ENCODE data around the gene RABGAP1L.

Gene RABGAP1L

DNA sequence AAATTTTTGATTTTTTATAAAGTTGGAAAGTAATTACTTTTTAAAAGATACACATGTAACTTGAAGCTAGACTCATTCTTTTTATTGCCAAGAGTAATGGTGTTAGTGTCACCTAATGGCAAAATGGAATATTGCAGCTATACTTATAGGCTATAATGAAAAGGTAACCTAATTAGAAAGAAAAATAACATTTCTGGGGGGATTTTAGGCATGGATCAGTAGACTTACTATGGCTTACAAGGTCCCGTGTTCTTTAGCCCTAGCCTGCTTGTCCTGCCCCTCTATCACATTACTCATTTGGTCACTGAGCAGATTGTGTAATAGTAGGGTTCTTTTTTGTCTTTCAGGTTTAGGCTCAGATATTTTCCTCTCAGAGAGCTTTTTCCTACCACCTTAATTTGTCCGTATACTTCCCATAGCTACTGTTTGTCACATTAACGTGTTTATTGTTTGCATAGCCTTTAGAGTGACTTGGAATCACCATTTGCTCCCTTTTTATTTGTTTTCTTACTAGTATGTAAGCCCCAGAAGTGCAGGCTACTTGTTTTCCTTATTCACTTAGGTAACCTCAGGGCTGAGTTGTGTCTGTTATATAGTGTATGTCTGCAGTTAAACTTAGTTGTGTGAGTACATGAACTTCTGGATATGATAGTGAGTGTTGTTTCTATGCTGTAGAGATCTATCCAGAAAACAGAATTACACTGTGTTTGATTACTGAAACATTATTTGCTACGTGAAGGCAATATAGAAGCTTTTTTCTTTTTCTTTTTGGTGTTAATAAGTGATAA, 58.7 kb downstream of the RABGAP1L start:
- DNase-seq (ENCODE audit: extremely low spot score): no peak
- TF ChIP-seq, protein P1, sequence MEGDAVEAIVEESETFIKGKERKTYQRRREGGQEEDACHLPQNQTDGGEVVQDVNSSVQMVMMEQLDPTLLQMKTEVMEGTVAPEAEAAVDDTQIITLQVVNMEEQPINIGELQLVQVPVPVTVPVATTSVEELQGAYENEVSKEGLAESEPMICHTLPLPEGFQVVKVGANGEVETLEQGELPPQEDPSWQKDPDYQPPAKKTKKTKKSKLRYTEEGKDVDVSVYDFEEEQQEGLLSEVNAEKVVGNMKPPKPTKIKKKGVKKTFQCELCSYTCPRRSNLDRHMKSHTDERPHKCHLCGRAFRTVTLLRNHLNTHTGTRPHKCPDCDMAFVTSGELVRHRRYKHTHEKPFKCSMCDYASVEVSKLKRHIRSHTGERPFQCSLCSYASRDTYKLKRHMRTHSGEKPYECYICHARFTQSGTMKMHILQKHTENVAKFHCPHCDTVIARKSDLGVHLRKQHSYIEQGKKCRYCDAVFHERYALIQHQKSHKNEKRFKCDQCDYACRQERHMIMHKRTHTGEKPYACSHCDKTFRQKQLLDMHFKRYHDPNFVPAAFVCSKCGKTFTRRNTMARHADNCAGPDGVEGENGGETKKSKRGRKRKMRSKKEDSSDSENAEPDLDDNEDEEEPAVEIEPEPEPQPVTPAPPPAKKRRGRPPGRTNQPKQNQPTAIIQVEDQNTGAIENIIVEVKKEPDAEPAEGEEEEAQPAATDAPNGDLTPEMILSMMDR (IDR thresholded peaks at IDR 0.05; ENCODE audit: control extremely low read depth, extremely low read depth, low read depth, missing control alignments): peak; percentile 73
- POLR2A ChIA-PET: interaction anchor here (0.5 kb wide), 1 partner anchor 9 kb away, joined by 6 read pairs; no protein-coding TSS in a partner anchor

DNA sequence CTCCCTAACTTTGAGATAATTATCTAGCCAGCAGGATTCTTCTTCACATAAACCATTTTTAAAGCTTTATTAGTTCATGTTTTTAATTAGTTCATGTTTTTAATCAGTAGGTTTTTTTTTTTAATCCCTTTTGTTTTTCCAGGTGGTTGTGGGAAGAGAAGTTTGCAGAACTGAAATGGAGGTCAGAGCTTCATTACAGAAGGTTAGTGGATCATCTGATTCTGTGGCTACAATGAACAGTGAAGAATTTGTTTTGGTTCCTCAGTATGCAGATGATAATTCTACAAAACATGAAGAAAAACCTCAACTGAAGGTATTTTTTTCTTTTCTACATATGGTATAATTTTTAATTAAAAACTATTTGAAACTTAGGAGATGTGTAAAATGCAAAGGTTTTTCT, 59.7 kb downstream of the RABGAP1L start:
- TF ChIP-seq, protein P1 (IDR thresholded peaks at IDR 0.05; ENCODE audit: control extremely low read depth, extremely low read depth, low read depth, missing control alignments): no peak
- ChIA-PET CTCF (interaction anchor here (0.6 to 5.1 kb wide), 15 partner anchors 9 to 797 kb away, joined by 3 to 41 read pairs (median 6); no protein-coding TSS in a partner anchor), POLR2A (no interaction called here)
- DNase-seq (ENCODE audit: extremely low spot score): no peak

More for the DNA sequence above, 58.7 kb downstream of the RABGAP1L start:
- CTCF ChIA-PET: interaction anchor here (0.6 to 5.1 kb wide), 35 partner anchors 8 to 969 kb away, joined by 3 to 41 read pairs (median 4); partner anchors contain the start of genes CACYBP and RABGAP1L

DNA sequence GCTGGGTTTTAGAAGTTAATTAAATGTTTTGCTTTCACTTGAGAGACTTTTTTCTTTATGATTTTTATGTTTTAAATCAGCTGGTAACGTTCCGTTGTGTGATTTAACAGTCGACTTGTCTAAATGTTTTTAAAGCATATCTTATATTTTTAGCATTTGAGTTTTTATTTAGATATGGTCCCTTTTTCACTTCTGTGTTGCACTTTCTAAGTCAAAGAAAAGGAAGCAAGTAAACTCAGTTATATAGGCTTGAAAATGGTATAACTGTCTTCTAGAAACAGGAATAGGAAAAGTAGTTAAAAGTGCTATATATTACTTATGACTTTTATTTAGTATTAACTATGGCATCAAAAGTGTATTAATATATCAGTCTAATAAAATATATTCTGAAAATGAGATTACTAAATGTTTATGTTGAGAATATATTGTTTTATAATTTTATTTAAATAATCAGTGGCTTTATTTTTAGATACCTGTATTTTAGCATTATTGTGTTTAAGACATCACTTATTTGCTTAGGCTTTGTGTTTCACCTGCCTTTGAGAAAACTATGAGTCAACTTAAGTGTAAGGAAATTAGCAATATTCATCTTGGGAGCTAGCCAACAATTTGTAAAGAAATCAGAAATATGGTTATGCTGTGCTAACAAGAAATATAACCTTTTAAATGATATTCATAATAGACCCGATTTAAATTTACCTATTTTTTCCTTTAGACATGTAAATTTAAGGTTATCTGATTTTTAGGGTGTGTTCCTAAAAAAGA, 60.5 kb downstream of the RABGAP1L start:
- no peak for DNase-seq (ENCODE audit: extremely low spot score)
- POLR2A ChIA-PET: no interaction called here
- CTCF ChIA-PET: interaction anchor here (1.3 to 5.1 kb wide), 5 partner anchors 14 to 116 kb away, joined by 3 to 41 read pairs (median 11); no protein-coding TSS in a partner anchor
- TF ChIP-seq, protein P1 (IDR thresholded peaks at IDR 0.05; ENCODE audit: control extremely low read depth, extremely low read depth, low read depth, missing control alignments): no peak

DNA sequence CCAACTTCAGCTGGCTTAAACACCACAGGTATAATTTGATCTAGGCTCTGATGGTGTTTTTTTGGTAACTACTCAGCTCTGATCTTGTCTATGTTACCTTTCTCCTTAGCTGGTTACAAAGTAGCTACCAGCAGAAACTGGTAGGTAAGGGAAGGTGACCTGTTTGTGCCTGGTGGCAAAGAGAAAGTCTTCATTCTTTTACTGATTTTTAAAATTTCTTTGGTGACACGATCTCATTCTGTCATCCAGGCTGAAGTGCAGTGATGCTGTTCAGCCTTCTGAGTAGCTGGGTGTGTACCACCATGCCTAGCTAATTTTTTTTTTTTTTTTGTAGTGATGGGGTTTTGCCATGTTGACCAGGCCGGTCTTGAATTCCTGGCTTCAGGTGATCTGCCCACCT, 62.4 kb downstream of the RABGAP1L start:
- TF ChIP-seq, protein P1 (IDR thresholded peaks at IDR 0.05; ENCODE audit: control extremely low read depth, extremely low read depth, low read depth, missing control alignments): no peak
- CTCF ChIA-PET: interaction anchor here (0.6 to 5.1 kb wide), 10 partner anchors 9 to 202 kb away, joined by 3 to 41 read pairs (median 3); no protein-coding TSS in a partner anchor
- POLR2A ChIA-PET: no interaction called here
- no peak for DNase-seq (ENCODE audit: extremely low spot score)

DNA sequence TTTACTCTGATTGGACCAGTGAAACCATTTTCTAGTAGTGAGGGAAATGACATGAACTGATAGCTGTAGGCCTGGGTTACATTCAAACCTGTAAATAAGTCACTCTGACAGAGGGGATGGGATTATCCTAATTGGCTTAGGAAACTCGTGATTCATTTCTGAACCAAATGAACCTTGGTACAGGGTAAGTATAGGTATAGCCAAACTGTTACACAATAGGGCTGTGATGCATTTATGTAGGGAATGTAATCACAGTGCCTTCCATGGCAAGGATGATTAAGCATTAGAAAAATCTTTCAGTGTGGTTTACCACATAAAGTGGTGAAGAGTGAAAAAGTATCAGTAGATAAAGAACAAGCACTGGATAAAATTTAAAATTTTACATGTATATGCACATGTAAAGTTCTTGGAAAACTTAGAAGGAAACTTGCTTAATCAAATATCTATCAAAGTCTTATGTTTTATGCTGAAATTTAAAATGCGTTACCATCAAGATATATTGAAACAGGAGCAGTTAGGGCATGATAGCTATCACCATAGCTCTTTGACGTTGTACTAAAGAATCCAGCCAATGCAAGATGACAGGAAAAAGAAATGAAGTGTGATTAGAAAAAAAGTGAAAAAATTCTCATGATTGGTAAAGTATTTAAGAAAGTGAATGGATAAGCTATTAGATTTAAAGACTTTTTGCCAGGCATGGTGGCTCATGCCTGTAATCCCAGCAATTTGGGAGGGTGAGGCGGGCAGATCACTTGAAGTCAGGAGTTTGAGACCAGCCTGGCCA, 63.0 kb downstream of the RABGAP1L start:
- ChIA-PET POLR2A (no interaction called here), CTCF (interaction anchor here (0.7 to 5.1 kb wide), 7 partner anchors 8 to 148 kb away, joined by 3 to 41 read pairs (median 3); no protein-coding TSS in a partner anchor)
- no peak for DNase-seq (ENCODE audit: extremely low spot score)
- TF ChIP-seq, protein P1 (IDR thresholded peaks at IDR 0.05; ENCODE audit: control extremely low read depth, extremely low read depth, low read depth, missing control alignments): no peak

DNA sequence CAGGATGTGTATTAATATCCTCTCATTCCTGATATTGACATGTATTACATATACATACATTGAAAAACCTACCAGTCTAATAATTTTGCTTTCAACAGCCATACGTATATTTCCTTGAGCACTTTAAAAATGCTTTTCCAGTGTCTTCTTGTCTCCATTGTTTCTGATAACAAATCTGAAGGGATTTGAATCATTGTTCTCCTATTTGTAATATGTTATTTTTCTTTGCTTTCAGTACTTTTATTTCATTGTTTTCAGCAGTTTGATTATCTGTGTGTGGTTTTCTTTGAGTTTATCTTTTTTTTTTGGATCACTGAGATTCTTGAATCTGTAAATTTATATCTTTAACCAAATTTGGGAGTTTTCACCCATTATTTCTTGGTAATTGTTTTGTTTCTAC, 65.3 kb downstream of the RABGAP1L start:
- TF ChIP-seq, protein P1 (IDR thresholded peaks at IDR 0.05; ENCODE audit: control extremely low read depth, extremely low read depth, low read depth, missing control alignments): no peak
- CTCF ChIA-PET: no interaction called here
- POLR2A ChIA-PET: no interaction called here
- DNase-seq (ENCODE audit: extremely low spot score): no peak
